HepG2 (cell line): ENCODE results near the gene KCNH6. TPM values are rescaled to one million over a fixed set of nuclear protein-coding genes. Genes with fewer than 3 reads are reported as not detected.
A peak's percentile ranks its signal among the peaks of the same experiment; 100 is the strongest.

Source experiments
- CC2D1A ChIP-seq: sonication (generic); formaldehyde crosslinking; IDR thresholded peaks from 2 replicates; pipeline ENCODE4 v1.8.1; 2023; ENCODE audit warnings: mild to moderate bottlenecking, missing genetic modification reagents
- HMGXB3 ChIP-seq: sonication (generic); formaldehyde crosslinking; IDR thresholded peaks from 2 replicates; pipeline ENCODE4 v1.4.0; 2020; ENCODE audit warnings: missing genetic modification reagents, borderline replicate concordance
- HOXA3 ChIP-seq: sonication (generic); formaldehyde crosslinking; IDR thresholded peaks from 2 replicates; pipeline ENCODE4 v1.5.0; 2020; ENCODE audit warnings: missing genetic modification reagents
- KDM1A ChIP-seq: IDR thresholded peaks from 2 replicates; pipeline ENCODE4 v1.6.1; 2016; ENCODE audit warnings: missing compliant biosample characterization
- KDM6A ChIP-seq: IDR thresholded peaks from 2 replicates; pipeline ENCODE4 v1.6.1; 2016; ENCODE audit warnings: low read depth
- MTA1 ChIP-seq: sonication (generic); formaldehyde crosslinking; IDR thresholded peaks from 2 replicates; pipeline ENCODE4 v1.4.0; 2020; ENCODE audit warnings: missing genetic modification reagents, mild to moderate bottlenecking, borderline replicate concordance
- NCOA1 ChIP-seq: sonication (generic); formaldehyde crosslinking; IDR thresholded peaks from 2 replicates; pipeline ENCODE4 v1.9.0; 2021; ENCODE audit warnings: missing genetic modification reagents
- POGZ ChIP-seq: sonication (generic); formaldehyde crosslinking; IDR thresholded peaks from 2 replicates; pipeline ENCODE4 v1.4.0; 2020; ENCODE audit warnings: mild to moderate bottlenecking, missing genetic modification reagents
- SKI ChIP-seq: fragments of 450-650 bp; IDR thresholded peaks from one replicate; pipeline ENCODE4 v1.6.1; 2018; ENCODE audit warnings: mild to moderate bottlenecking; ENCODE audit not compliant: partially characterized antibody
- SP2 ChIP-seq: sonication (generic); formaldehyde crosslinking; IDR thresholded peaks from 2 replicates; pipeline ENCODE4 v1.5.1; 2020; ENCODE audit warnings: mild to moderate bottlenecking, missing genetic modification reagents
- TAF1 ChIP-seq: sonication (generic); formaldehyde crosslinking; IDR thresholded peaks from 2 replicates; pipeline ENCODE4 v1.4.0; 2020; ENCODE audit warnings: missing genetic modification reagents
- XBP1 ChIP-seq: sonication (generic); formaldehyde crosslinking; IDR thresholded peaks from 2 replicates; pipeline ENCODE4 v1.5.0; 2020; ENCODE audit warnings: missing genetic modification reagents
- ZMAT5 ChIP-seq: sonication (generic); formaldehyde crosslinking; IDR thresholded peaks from 2 replicates; pipeline ENCODE4 v1.5.0; 2020; ENCODE audit warnings: mild to moderate bottlenecking, low read depth, missing genetic modification reagents, borderline replicate concordance
- ZMYM4 ChIP-seq: sonication (generic); formaldehyde crosslinking; IDR thresholded peaks from 2 replicates; pipeline ENCODE4 v1.8.1; 2023; ENCODE audit warnings: mild to moderate bottlenecking, missing genetic modification reagents
- ZNF564 ChIP-seq: sonication (generic); formaldehyde crosslinking; IDR thresholded peaks from 2 replicates; pipeline ENCODE4 v1.8.1; 2023; ENCODE audit warnings: mild to moderate bottlenecking, missing genetic modification reagents
- ZNF709 ChIP-seq: sonication (generic); formaldehyde crosslinking; IDR thresholded peaks from 2 replicates; pipeline ENCODE4 v1.5.0; 2020; ENCODE audit warnings: mild to moderate bottlenecking, missing genetic modification reagents
- ZNF780A ChIP-seq: sonication (generic); formaldehyde crosslinking; IDR thresholded peaks from 2 replicates; pipeline ENCODE4 v1.8.0; 2022; ENCODE audit warnings: mild to moderate bottlenecking, missing genetic modification reagents, moderate library complexity
- ZNF841 ChIP-seq: sonication (generic); formaldehyde crosslinking; IDR thresholded peaks from 2 replicates; pipeline ENCODE4 v1.8.1; 2023; ENCODE audit warnings: missing genetic modification reagents, borderline replicate concordance
- polyA plus RNA-seq, 8 experiments: library from polyadenylated mRNA; depleted of rRNA in 3 of 8; stranded (reverse) in 7 of 8; unstranded in 1 of 8; fragments of >200 nt; fragmentation: Illumina TruSeq in 4 of 8; extraction: Trizol in 4 of 8; gene quantifications; 2 replicates each; pipeline versions ENCODE4 v1.2.1 to v1.2.3, GENCODE V29; 2011 to 2016; ENCODE audit warnings: low read depth in 4 of 8, missing spikeins in 1 of 8, mixed read lengths in 1 of 8; ENCODE audit not compliant: insufficient read depth in 1 of 8
- total RNA-seq, 5 experiments: library from RNA; depleted of rRNA; stranded (reverse); fragments of >200 nt; fragmentation: Illumina TruSeq; extraction: Trizol; gene quantifications; 2 replicates each; pipeline ENCODE4 v1.2.3, GENCODE V29; 2016; ENCODE audit warnings: low read depth in 1 of 5
- TF ChIP-seq, protein P1 (sequence below): sonication (generic); formaldehyde crosslinking; IDR thresholded peaks from 2 replicates; pipeline ENCODE4 v1.5.1; 2020; ENCODE audit warnings: missing genetic modification reagents, mild to moderate bottlenecking, borderline replicate concordance
- TF ChIP-seq, protein P2 (sequence below): sonication (generic); formaldehyde crosslinking; IDR thresholded peaks from 2 replicates; pipeline ENCODE4 v1.4.0; 2020; ENCODE audit warnings: low read depth, mild to moderate bottlenecking, missing genetic modification reagents
- TF ChIP-seq, protein P3 (sequence below): sonication (generic); formaldehyde crosslinking; IDR thresholded peaks from 2 replicates; pipeline ENCODE4 v1.4.0; 2020; ENCODE audit warnings: missing genetic modification reagents

Gene KCNH6
- total and polyA plus RNA-seq, 2 of the 13 experiments (the other 11 are each of a cell fraction or from before 2014, with no cell fraction given), result 0.05 to 0.18 TPM

- TF ChIP-seq ZMAT5 (CRISPR knock-in tag) (no peak), ZNF841 (CRISPR knock-in tag) (no peak), ZNF709 (CRISPR knock-in tag) (peak; percentile 73; the same call in 1 of the 2 replicates), SP2 (CRISPR knock-in tag) (peak; percentile 99), KDM1A (CRISPR knock-in tag) (no peak), TAF1 (peak; percentile 78; the same call in 1 of the 2 replicates), XBP1 (CRISPR knock-in tag) (0 out of 2 replicates have a peak, but pooled peaks have one; percentile 65), NCOA1 (CRISPR knock-in tag) (peak; percentile 84; the same call in 1 of the 2 replicates), ZMYM4 (CRISPR knock-in tag) (peak; percentile 73), MTA1 (CRISPR knock-in tag) (peak; percentile 71; the same call in 1 of the 2 replicates), SKI (peak; percentile 98), POGZ (CRISPR knock-in tag) (peak; percentile 60), ZNF564 (CRISPR knock-in tag) (peak; percentile 94), KDM6A (CRISPR knock-in tag) (0 out of 2 replicates have a peak, but pooled peaks have one; percentile 17), CC2D1A (CRISPR knock-in tag) (no peak), HMGXB3 (CRISPR knock-in tag) (peak; percentile 38), ZNF780A (no peak), HOXA3 (peak; percentile 73)
- TF ChIP-seq, protein P1, sequence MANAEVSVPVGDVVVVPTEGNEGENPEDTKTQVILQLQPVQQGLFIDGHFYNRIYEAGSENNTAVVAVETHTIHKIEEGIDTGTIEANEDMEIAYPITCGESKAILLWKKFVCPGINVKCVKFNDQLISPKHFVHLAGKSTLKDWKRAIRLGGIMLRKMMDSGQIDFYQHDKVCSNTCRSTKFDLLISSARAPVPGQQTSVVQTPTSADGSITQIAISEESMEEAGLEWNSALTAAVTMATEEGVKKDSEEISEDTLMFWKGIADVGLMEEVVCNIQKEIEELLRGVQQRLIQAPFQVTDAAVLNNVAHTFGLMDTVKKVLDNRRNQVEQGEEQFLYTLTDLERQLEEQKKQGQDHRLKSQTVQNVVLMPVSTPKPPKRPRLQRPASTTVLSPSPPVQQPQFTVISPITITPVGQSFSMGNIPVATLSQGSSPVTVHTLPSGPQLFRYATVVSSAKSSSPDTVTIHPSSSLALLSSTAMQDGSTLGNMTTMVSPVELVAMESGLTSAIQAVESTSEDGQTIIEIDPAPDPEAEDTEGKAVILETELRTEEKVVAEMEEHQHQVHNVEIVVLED, result peak; percentile 95
- TF ChIP-seq, protein P2, sequence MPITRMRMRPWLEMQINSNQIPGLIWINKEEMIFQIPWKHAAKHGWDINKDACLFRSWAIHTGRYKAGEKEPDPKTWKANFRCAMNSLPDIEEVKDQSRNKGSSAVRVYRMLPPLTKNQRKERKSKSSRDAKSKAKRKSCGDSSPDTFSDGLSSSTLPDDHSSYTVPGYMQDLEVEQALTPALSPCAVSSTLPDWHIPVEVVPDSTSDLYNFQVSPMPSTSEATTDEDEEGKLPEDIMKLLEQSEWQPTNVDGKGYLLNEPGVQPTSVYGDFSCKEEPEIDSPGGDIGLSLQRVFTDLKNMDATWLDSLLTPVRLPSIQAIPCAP (CRISPR knock-in tag), result peak; percentile 79; the same call in 1 of the 2 replicates
- TF ChIP-seq, protein P3, sequence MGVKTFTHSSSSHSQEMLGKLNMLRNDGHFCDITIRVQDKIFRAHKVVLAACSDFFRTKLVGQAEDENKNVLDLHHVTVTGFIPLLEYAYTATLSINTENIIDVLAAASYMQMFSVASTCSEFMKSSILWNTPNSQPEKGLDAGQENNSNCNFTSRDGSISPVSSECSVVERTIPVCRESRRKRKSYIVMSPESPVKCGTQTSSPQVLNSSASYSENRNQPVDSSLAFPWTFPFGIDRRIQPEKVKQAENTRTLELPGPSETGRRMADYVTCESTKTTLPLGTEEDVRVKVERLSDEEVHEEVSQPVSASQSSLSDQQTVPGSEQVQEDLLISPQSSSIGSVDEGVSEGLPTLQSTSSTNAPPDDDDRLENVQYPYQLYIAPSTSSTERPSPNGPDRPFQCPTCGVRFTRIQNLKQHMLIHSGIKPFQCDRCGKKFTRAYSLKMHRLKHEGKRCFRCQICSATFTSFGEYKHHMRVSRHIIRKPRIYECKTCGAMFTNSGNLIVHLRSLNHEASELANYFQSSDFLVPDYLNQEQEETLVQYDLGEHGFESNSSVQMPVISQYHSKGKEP (CRISPR knock-in tag), result peak; percentile 49; the same call in 1 of the 2 replicates
Observed at GRCh38 chr17:63549946-63550816, 27.0 kb downstream of the KCNH6 start, which contains the start of gene DCAF7 (continued).
